GM12878 (cell line): Measurements from ENCODE around the gene TIPARP.

Experiments used
- CREB1 ChIP-seq: IDR thresholded peaks from 2 replicates; pipeline ENCODE4 v1.6.1; 2012; ENCODE audit warnings: low read depth, mild to moderate bottlenecking, inconsistent platforms
- CTCF ChIP-seq, 3 experiments: IDR thresholded peaks in 2 of 3; conservative IDR thresholded peaks in 1 of 3; 2 replicates each; pipeline ENCODE4 v1.5.1; 2011; ENCODE audit warnings: low read depth in 3 of 3, low read length in 3 of 3, mild to moderate bottlenecking in 3 of 3, control low read depth in 2 of 3, moderate library complexity in 2 of 3, inconsistent platforms in 1 of 3, mixed read lengths in 1 of 3; ENCODE audit not compliant: control insufficient read depth in 2 of 3, insufficient read depth in 1 of 3; ENCODE audit errors: extremely low read depth in 1 of 3
- EGR1 ChIP-seq, 2 experiments: IDR thresholded peaks; 1 replicate in 1 of 2; 2 replicates in 1 of 2; pipeline ENCODE4 v1.6.1; 2011 to 2012; ENCODE audit warnings: low read depth in 2 of 2, low read length in 2 of 2, borderline replicate concordance in 1 of 2, mild to moderate bottlenecking in 1 of 2, moderate library complexity in 1 of 2
- POLR2A ChIP-seq: IDR thresholded peaks from 2 replicates; pipeline ENCODE4 v1.6.1; 2011; ENCODE audit warnings: low read depth, mild to moderate bottlenecking, low read length
- POLR2AphosphoS5 ChIP-seq: IDR thresholded peaks from 2 replicates; pipeline ENCODE4 v1.6.1; 2011; ENCODE audit warnings: mild to moderate bottlenecking, low read length, inconsistent platforms
- TCF12 ChIP-seq: IDR thresholded peaks from 2 replicates; pipeline ENCODE4 v1.6.1; 2011; ENCODE audit warnings: low read depth, mild to moderate bottlenecking, low read length
- ZBED1 ChIP-seq: IDR thresholded peaks from 2 replicates; pipeline ENCODE4 v1.6.1; 2016; ENCODE audit warnings: borderline replicate concordance

- TF ChIP-seq CREB1 (no peak), POLR2AphosphoS5 (no peak), CTCF (IDR thresholded peaks at IDR 0.05 in 2 of 3, conservative IDR thresholded peaks at IDR 0.05 in 1 of 3; ENCODE audit: control insufficient read depth in 2 of 3, extremely low read depth in 1 of 3, insufficient read depth in 1 of 3, low read depth in 3 of 3, low read length in 3 of 3) (no peak), POLR2A (no peak), TCF12 (no peak), ZBED1 (no peak), EGR1 (IDR thresholded peaks at IDR 0.05; ENCODE audit: borderline replicate concordance in 1 of 2, low read depth in 2 of 2, low read length in 2 of 2) (no peak)
Measured at GRCh38 chr3:156743859-156744258, 69.5 kb downstream of the TIPARP start.
